ENCODE measurements around the gene MTREX.

GRCh38 chr5:55387865-55388264 lies 80.1 kb downstream of the MTREX start:
- TF ChIP-seq, protein P1, sequence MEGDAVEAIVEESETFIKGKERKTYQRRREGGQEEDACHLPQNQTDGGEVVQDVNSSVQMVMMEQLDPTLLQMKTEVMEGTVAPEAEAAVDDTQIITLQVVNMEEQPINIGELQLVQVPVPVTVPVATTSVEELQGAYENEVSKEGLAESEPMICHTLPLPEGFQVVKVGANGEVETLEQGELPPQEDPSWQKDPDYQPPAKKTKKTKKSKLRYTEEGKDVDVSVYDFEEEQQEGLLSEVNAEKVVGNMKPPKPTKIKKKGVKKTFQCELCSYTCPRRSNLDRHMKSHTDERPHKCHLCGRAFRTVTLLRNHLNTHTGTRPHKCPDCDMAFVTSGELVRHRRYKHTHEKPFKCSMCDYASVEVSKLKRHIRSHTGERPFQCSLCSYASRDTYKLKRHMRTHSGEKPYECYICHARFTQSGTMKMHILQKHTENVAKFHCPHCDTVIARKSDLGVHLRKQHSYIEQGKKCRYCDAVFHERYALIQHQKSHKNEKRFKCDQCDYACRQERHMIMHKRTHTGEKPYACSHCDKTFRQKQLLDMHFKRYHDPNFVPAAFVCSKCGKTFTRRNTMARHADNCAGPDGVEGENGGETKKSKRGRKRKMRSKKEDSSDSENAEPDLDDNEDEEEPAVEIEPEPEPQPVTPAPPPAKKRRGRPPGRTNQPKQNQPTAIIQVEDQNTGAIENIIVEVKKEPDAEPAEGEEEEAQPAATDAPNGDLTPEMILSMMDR (IDR thresholded peaks at IDR 0.05) = no peak
- no peak for TF ChIP-seq POLR2A (IDR thresholded peaks at IDR 0.05)

Data from Peyer's patch (tissue), 4 donors.